ENCODE measurements around the gene ALDH1L1. TPM values are rescaled to one million over a fixed set of nuclear protein-coding genes. Genes with fewer than 3 reads are reported as not detected.

The ALDH1L1 gene
- total RNA-seq, 1 donor from 2014 or later, result 1.0 TPM

GRCh38 chr3:126156468-126156867 lies 23.9 kb downstream of the ALDH1L1 start:
- H3K27me3 ChIP-seq (ENCODE audit: control insufficient read depth, insufficient read depth, low read length), result no peaks in the 10 kb centered on the region
- no peaks in the 10 kb centered on the region for H3K36me3 ChIP-seq (ENCODE audit: control insufficient read depth, insufficient read depth, low read length)
- no peak for DNase-seq (ENCODE audit: low read depth)
- TF ChIP-seq, protein P1, sequence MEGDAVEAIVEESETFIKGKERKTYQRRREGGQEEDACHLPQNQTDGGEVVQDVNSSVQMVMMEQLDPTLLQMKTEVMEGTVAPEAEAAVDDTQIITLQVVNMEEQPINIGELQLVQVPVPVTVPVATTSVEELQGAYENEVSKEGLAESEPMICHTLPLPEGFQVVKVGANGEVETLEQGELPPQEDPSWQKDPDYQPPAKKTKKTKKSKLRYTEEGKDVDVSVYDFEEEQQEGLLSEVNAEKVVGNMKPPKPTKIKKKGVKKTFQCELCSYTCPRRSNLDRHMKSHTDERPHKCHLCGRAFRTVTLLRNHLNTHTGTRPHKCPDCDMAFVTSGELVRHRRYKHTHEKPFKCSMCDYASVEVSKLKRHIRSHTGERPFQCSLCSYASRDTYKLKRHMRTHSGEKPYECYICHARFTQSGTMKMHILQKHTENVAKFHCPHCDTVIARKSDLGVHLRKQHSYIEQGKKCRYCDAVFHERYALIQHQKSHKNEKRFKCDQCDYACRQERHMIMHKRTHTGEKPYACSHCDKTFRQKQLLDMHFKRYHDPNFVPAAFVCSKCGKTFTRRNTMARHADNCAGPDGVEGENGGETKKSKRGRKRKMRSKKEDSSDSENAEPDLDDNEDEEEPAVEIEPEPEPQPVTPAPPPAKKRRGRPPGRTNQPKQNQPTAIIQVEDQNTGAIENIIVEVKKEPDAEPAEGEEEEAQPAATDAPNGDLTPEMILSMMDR (IDR thresholded peaks at IDR 0.05; ENCODE audit: insufficient read depth, low read length, poor library complexity, severe bottlenecking), result no peak
- H3K4me3 ChIP-seq (ENCODE audit: low read depth, low read length), result no peak overlapping the region

DNA sequence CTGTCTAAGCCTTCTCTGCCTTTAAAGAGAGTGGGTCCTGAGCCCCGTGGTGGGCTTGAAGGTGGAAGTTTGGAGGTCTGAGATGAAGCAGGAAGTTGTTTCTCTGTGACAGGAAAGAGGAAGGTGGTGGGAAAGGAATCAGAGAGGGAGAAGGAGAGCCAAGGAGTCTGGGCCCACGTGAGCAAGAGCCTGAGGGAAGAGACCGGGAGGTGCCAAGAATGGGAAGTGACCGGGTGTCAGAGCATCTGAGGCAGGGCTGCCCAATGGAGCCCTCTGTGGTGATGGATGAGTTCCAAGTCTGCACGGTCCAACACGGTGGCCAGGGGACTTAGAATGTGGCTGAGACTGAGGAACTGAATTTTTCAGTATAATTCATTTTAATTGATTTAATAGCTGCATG lies 24.6 kb downstream of the ALDH1L1 start:
- TF ChIP-seq, protein P1 (IDR thresholded peaks at IDR 0.05; ENCODE audit: insufficient read depth, low read length, poor library complexity, severe bottlenecking), result no peak
- DNase-seq (ENCODE audit: low read depth), result no peak
- no peaks in the 10 kb centered on the region for H3K27me3 ChIP-seq (ENCODE audit: control insufficient read depth, insufficient read depth, low read length)
- no peaks in the 10 kb centered on the region for H3K36me3 ChIP-seq (ENCODE audit: control insufficient read depth, insufficient read depth, low read length)
- H3K4me3 ChIP-seq (ENCODE audit: low read depth, low read length), result no peak overlapping the region

DNA sequence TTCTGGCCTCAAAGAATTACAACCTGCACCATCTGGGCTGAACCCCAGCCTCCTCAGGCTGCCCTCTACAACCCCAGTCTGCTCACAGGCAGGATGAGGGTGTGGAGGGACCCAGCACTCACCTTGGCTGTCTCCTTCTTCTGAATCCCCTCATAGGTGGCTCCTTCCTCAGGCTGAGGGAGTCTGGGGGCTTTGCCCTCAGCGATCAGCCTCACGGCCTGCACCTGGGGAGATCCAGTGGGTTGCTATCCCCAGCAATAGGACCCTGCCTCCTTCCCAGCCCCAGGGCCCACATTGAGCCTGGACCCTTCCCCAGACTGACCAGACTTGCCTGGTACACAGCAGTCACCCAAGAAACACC lies 25.1 kb downstream of the ALDH1L1 start:
- no peaks in the 10 kb centered on the region for H3K36me3 ChIP-seq (ENCODE audit: control insufficient read depth, insufficient read depth, low read length)
- TF ChIP-seq, protein P1 (IDR thresholded peaks at IDR 0.05; ENCODE audit: insufficient read depth, low read length, poor library complexity, severe bottlenecking), result no peak
- no peaks in the 10 kb centered on the region for H3K27me3 ChIP-seq (ENCODE audit: control insufficient read depth, insufficient read depth, low read length)
- DNase-seq (ENCODE audit: low read depth), result no peak
- no peak overlapping the region for H3K4me3 ChIP-seq (ENCODE audit: low read depth, low read length)

DNA sequence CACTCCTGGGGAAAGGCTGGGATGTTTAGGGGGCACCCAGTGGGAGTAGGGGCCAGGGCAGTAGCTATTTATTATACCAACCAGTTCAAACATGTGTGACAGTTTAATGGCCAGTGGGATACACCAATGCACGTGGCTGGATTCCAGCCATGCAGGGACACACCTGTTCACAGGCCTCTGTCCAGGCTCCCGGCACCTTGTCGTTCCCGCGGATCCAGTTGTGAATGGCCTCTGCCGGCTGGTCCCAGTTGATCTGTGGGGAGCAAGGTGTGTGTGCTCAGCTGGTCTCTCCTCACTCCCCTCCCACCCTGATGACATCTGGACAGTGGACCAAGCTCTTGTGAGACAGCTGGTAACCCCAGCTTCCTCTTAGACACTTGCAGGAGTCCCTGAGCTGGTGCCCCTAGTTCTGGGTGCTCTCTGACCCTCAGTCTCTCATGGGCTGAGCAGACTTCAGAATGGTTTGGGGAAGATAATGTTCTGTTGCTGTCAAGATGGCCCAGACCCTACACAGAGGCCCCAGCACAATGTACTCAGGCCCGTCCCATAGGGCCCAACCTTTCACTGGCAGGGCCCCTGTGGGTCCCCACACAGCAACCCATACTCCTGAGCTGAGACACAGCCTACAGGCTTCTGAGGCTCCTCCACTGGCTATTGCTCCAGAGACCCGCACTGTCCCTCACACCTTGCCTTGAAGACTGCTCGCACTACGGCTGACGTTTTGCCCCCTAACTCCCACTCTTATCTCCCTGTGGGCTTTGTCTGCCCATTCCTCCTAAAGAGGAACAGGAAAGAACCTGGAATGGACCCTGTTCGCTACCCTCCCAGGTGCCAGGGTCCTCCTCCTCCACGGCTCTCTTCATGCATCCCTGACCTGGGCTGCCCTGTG lies 25.8 kb downstream of the ALDH1L1 start:
- TF ChIP-seq, protein P1 (IDR thresholded peaks at IDR 0.05; ENCODE audit: insufficient read depth, low read length, poor library complexity, severe bottlenecking), result no peak
- H3K4me3 ChIP-seq (ENCODE audit: low read depth, low read length), result no peak overlapping the region
- DNase-seq (ENCODE audit: low read depth), result no peak

DNA sequence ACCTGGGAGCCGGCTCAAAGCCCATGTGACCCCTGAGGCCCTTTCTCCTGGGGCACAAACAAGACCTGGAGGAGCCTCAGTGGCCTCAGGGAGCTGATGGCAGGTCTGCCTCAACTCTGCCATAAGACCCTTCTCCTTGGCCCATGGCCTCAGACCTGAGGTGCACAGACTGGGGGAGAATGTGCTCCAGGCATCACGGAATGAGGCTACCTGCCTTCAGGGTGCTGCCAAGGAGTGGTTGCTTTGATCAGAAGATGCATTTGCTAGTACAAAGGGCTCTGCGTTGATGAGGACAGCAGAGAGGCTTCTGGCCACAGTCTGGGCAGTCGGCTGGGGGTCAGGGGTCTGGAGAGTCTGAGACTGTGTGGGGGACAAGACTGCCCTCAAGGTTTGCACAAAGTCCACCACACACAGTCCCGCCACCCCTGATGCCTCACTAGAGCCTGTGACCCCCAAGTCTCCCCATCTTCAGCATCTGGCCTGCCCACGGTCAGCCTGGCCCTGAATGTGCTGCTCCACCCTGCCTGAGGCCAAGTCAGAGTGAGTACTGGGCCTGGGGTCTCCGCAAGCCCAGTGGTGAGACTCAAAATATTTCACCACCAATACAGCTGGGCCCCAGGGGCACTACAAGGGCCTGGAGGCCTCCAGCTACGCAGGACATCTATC lies 26.6 kb downstream of the ALDH1L1 start:
- no peaks in the 10 kb centered on the region for H3K27me3 ChIP-seq (ENCODE audit: control insufficient read depth, insufficient read depth, low read length)
- TF ChIP-seq, protein P1 (IDR thresholded peaks at IDR 0.05; ENCODE audit: insufficient read depth, low read length, poor library complexity, severe bottlenecking), result no peak
- no peak overlapping the region for H3K4me3 ChIP-seq (ENCODE audit: low read depth, low read length)
- no peaks in the 10 kb centered on the region for H3K36me3 ChIP-seq (ENCODE audit: control insufficient read depth, insufficient read depth, low read length)
- no peak for DNase-seq (ENCODE audit: low read depth)

More for the DNA sequence above, 25.8 kb downstream of the ALDH1L1 start:
- Histone ChIP-seq H3K36me3 (ENCODE audit: control insufficient read depth, insufficient read depth, low read length) (no peaks in the 10 kb centered on the region), H3K27me3 (ENCODE audit: control insufficient read depth, insufficient read depth, low read length) (no peaks in the 10 kb centered on the region)

All from kidney epithelial cell (primary cell).